NCI-H1105 treated with DMSO at 0.1 percent for 48 hours (cell line): Measurements from ENCODE around the gene ITPR1.

ENCODE experiments used
- DNase-seq: peaks from one replicate; lab custom pipeline; 2025; lab: John Stamatoyannopoulos, UW

ITPR1 gene

GRCh38 chr3:4744405-4745234 lies 251.5 kb downstream of the ITPR1 start:
- DNase-seq: no peak

GRCh38 chr3:4745235-4745610 lies 252.1 kb downstream of the ITPR1 start:
- no peak for DNase-seq

GRCh38 chr3:4746241-4746958 lies 253.3 kb downstream of the ITPR1 start:
- DNase-seq: no peak

GRCh38 chr3:4748127-4748526 lies 255.0 kb downstream of the ITPR1 start:
- no peak for DNase-seq

- DNase-seq: no peak
Observed at GRCh38 chr3:4748701-4749378, 255.7 kb downstream of the ITPR1 start.

GRCh38 chr3:4749567-4750002 lies 256.4 kb downstream of the ITPR1 start:
- no peak for DNase-seq

GRCh38 chr3:4750306-4750968 lies 257.3 kb downstream of the ITPR1 start:
- no peak for DNase-seq

GRCh38 chr3:4751029-4751501 lies 257.9 kb downstream of the ITPR1 start:
- DNase-seq: no peak

GRCh38 chr3:4751502-4752101 lies 258.5 kb downstream of the ITPR1 start:
- DNase-seq: no peak

- DNase-seq: no peak
Observed at GRCh38 chr3:4752201-4753072, 259.3 kb downstream of the ITPR1 start.

- DNase-seq: no peak
Observed at GRCh38 chr3:4753073-4753691, 260.0 kb downstream of the ITPR1 start.

GRCh38 chr3:4754180-4755086 lies 261.3 kb downstream of the ITPR1 start:
- no peak for DNase-seq

GRCh38 chr3:4755566-4755965 lies 262.4 kb downstream of the ITPR1 start:
- no peak for DNase-seq

GRCh38 chr3:4756057-4756775 lies 263.1 kb downstream of the ITPR1 start:
- DNase-seq: no peak

- no peak for DNase-seq
Observed at GRCh38 chr3:4756855-4757574, 263.9 kb downstream of the ITPR1 start.

- no peak for DNase-seq
Observed at GRCh38 chr3:4757575-4758248, 264.6 kb downstream of the ITPR1 start.

- no peak for DNase-seq
Observed at GRCh38 chr3:4758249-4758860, 265.2 kb downstream of the ITPR1 start.
